SW 1271 (cell line): ENCODE measurements around the gene KDM3B.
"Not testable (repeated sequence)": the region's sequence is repeated elsewhere in the genome, so short reads cannot be mapped to it uniquely, and the experiment has no call there.

Experiments used
- DNase-seq, 2 experiments: peaks; one replicate each; lab custom pipeline; 2025; lab: John Stamatoyannopoulos, UW

Gene KDM3B, protein sequence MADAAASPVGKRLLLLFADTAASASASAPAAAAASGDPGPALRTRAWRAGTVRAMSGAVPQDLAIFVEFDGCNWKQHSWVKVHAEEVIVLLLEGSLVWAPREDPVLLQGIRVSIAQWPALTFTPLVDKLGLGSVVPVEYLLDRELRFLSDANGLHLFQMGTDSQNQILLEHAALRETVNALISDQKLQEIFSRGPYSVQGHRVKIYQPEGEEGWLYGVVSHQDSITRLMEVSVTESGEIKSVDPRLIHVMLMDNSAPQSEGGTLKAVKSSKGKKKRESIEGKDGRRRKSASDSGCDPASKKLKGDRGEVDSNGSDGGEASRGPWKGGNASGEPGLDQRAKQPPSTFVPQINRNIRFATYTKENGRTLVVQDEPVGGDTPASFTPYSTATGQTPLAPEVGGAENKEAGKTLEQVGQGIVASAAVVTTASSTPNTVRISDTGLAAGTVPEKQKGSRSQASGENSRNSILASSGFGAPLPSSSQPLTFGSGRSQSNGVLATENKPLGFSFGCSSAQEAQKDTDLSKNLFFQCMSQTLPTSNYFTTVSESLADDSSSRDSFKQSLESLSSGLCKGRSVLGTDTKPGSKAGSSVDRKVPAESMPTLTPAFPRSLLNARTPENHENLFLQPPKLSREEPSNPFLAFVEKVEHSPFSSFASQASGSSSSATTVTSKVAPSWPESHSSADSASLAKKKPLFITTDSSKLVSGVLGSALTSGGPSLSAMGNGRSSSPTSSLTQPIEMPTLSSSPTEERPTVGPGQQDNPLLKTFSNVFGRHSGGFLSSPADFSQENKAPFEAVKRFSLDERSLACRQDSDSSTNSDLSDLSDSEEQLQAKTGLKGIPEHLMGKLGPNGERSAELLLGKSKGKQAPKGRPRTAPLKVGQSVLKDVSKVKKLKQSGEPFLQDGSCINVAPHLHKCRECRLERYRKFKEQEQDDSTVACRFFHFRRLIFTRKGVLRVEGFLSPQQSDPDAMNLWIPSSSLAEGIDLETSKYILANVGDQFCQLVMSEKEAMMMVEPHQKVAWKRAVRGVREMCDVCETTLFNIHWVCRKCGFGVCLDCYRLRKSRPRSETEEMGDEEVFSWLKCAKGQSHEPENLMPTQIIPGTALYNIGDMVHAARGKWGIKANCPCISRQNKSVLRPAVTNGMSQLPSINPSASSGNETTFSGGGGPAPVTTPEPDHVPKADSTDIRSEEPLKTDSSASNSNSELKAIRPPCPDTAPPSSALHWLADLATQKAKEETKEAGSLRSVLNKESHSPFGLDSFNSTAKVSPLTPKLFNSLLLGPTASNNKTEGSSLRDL (N-terminal part only)

DNA sequence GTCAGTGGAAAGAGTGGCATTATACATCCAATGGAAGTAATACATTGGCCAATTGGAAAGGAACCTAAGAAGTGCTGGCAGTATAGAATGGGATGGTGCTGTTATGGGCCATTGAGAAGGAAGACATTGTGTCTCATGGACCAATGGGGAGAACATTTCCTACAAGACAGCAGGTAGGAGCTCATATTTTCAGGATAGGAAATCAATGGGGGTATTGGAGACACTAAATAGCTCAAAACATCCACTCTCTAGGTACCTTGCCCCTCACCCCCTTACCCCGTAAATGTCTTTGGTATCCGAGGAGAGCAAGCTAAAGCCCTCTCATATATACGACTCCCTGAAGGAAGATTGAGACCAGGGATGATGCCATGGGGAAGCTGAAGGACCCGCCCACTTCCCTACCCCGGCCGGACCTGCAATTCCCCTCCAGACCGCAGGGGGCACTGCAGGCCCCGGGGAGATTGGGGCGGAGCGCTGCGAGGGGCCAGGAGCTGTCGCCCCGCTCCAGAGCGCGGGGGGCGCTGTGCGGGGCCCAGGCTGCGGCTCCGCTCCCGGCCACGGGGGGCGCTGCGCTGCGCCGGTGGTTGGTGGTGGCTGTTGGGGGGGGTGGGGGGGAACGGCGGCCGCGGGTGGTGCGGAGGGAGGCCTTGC is at the start of gene KDM3B:
Gene KDM3B (plus strand): TSS at position 615 of the 651 bp plus-strand sequence. CDS start 111 bp downstream, outside the sequence.
- peak; percentile 81 to 86 for DNase-seq

DNA sequence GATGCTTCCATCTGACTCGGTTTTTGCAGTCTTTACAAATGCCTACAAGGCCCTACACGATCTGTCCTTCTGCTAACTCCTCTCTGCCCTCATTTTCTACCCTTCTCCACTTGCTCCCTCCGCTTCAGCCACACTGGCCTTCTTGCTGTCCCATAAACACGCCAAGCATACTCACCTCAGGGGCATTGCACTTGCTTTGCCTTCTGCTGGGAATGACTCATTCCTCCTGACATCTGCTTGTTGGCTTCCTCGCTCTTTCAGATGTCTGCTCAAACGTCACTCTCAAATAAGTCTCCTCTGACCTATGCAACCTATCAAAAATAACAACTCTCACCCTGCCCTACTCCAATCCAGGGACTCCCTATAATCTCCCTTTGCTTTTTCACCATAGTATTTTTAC is 49.1 kb upstream of the KDM3B start:
- DNase-seq: no peak

DNA sequence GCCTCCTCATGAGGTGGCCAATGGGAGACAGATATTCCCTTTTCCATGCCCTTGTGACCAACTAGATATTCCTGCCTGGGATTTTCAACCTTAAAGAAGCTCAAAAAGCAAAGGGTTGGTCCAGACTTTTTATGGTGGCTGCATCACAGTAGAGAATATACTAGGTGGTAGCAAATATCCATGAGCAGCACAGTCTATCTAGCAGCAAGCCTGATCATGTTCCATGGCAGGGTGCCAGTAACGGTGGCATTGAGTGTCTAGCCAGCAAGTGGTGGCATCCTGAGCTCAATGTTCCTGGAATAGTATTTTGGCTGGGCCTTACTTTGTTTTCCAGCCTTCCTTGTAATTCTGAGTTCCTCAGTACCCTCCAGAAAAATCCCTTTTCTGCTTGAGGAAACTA is 46.7 kb upstream of the KDM3B start:
- DNase-seq: no peak

DNA sequence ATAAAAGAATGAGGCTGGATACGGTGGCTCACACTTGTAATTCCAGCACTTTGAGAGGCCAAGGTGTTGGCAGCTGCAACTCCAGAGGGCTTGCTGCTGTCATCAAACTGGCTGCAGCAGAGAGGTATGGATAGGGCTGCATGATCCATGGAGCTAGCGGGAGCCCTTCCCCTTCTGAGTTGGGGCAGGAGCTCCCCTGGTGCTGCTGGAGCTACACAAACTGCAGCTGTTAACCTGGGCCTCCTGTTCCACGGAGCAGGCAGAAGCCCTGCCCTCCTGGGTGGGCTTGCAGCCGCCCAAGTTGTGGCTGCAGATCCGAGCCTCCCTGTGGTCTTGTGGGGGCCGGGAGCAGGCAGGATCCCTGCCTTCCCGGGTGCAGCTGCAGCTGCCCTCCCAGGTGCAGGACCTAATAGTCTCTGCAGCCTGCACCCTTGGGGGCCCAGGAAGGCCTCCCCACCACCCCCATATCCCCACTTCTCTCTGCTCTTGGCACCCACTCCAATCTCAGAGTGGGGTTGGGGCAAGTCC is 36.7 kb upstream of the KDM3B start:
- DNase-seq: no peak

DNA sequence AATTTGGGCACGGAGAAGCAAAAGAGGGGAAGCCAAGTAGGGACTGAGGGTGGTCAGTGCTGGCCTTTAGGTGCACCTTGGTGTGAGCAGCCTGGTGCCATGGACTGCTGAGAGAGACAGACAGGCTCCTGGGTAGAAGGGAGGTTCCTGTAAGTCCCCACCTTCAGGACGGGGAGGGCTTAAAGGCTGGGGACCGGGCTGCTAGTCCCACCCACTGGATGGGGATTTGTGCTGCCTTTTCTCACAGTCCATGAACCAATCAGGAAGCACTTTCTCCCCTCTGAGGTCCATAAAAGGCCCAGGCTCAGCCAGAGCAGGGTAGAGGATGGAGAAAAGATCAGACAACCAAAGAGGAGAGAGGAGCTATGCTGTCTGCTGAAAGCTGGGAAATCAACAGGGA is 36.1 kb upstream of the KDM3B start:
- no peak for DNase-seq

DNA sequence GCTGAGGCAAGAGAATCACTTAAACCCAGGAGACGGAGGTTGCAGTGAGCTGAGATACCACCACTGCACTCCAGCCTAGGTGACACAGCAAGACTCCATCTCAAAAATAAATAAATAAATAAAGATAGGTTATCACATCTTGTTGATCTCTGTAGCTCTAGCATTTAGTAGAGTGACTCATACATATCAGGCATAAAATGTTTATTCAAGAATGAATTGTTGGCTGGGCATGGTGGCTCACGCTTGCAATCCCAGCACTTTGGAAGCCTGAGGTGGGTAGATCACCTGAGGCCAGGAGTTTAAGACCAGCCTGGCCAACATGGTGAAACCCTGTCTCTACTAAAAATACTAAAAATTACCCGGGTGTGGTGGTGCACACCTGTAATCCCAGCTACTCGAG is 34.3 kb upstream of the KDM3B start:
- not testable (repeated sequence) for DNase-seq

DNA sequence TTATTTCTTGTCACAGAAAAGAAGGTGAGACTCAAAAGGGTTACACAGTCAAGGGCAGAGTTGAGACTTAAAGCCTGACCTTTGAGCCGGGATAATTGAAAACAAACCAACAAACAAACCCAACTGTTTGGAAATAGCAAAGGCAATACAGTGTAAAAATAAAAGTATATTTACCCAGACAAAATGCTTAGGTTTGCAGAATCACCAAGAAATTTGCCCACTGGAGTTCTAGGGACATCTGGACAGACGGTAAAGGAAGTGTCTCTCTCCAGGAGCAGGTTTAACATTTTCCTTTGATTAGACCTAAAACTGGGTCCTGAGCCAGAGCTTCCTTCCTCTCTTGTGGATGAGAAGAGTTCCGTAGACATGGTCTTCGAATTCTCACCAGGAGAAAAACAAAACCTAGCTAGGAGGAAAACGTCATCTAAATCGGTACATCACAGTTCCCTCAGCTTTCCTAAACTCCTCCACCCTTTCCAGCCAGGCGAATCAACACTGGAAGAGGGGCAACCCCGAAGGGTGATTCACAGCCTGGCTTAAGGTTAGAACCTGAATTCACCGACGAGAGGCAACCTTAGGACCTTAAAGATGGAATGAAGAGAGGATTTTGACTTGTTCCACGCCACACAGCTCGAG is 21.6 kb upstream of the KDM3B start:
- DNase-seq: peak in 1 of 2 experiments; percentile 27

DNA sequence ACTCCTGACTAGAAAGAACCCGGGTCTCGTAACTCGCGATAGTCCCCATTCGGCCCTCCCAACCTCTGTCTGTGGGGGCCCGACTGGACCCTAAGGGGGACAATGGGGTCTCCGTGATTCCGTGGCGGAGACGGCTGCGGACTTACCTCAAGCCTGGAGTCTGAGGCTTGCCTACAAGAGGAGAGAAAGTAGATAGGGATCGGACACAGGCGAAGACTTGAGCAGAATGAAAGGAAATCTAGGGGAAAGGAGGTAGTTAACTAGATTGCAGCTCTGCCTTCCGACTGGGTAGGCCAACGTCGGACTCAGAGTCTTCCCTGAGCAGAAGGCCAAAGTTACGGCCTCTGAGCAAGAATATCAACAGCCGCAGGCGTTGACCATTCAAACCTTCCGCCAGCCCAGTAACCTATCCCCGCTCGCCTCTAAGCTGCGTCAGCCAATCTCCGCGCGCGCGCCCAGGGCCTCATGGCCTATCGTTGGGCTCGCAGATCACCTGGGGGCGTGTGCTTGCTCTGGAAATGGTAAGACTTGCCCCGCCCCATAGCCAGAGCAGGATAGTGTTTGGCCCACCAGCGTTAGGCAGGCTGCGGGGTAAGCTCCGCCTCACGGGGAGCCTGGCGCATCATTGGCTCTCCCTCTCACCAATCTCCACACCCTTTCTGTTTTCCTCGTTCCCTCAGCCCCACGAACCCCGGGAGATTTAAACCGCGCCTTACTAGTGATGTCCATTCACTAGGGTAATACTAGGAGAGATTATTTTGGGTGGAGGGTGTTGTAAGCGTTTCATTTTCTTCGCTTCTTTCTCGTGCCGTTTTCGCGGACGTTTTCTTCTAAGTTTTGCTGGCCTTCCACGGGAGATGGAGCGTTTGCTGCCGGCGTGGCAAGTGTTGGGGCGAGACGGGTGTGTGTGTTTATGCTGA is 20.8 kb upstream of the KDM3B start, which contains the start of gene CDC25C:
Gene CDC25C (minus strand): TSS at position 356 of the 920 bp plus-strand sequence. CDS start 624 bp downstream, outside the sequence.
- peak; percentile 100 for DNase-seq

DNA sequence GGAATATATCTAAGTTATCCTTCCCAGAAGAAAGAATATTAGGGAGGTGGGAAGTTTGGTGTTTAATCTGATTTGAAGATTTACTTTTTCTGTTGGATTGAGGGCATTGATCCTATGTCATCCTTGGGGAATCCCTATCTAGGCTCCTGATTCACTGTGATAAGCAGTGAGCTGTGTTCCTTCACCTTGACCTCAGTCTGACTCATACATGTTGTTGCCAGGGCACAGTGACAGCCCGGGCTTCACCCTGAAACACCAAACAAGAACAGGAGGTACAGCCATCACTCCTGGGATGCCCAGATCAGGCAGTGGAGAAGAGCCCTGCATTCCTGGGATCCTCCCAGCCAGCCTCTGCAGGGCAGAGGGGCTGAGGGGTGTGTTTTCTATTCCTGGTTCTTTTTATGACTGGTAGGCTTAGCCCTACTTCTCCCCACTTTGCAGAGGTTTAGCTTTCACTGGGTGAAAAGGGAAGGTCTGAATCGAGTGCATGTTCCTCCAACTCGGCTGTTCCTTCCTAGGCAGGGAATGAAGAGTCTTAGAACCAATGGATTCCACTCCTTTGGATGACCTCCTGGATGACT is 17.5 kb upstream of the KDM3B start:
- DNase-seq: peak in 1 of 2 experiments; percentile 17

DNA sequence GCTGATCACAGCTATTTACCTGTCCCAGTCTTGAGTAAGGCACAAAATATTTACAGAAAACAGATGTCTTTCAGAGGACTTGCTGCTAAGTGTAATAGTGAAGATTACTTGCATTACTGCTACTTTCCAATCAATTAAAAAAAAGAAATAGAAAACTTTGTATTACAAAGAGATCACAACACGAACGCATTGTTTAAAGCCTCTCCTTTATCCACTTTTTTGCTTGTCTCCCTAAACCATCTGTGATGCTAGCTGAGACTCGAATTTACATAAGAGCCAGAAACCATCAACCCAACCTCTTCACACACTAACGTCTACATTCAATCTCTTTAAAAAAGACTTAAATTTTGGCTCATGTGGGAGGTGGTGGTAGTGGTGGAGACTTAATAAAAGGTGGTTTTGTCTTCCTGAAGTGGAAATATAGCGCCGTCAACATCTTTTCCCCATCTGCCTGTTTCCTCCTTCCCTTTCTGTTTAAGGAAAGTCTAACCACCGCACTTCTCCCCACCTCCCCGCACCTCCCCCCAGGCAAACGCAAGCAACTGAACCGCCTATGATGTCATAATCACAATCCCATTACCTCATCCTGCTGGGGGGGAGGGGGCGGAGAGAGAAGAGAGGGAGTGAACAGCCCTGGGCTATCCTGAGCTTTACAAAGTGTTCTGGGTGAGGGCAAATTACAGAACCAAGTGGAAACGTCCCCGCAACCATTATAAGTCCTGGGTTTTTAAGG is 15.4 kb upstream of the KDM3B start:
- no peak for DNase-seq

DNA sequence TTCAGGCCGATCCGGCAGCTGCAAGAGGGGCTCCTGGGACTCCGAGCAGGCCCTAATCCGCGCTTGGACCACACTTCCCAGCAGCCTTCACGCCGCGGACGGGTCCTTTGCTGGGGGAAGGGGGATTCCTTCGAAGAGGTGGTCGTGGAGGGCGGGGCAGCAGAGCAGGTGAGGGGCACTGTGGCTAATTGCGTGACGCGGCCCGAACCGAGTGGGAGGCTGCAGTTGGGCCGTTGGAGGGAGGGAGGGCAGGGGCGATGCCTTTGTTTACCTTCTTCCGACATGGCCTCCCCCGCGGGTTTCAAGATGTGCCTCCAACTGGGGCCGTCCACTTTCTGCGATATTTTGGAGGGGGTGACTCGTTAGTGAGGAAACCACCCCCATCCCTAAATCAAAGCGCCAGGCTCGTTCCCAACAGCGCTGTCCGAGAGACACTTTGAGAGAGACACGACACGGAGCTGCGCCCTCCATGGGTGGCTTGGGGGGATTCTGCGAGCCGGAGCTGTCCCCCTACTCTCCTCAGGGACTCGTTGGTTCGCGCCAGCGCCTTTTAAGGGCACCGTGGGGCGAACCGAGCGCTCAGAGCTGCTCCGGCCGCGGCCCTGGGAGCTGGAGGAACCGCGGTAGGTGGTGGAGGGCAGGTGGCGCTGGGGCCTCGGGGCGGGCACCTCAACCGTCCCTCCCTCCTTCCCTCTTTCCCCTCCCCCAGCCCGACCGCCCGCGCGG is 14.6 kb upstream of the KDM3B start, which contains the start of gene FAM53C:
Gene FAM53C (plus strand): TSS at position 582 of the 726 bp plus-strand sequence. CDS start 3,070 bp downstream, outside the sequence.
- peak; percentile 80 to 97 for DNase-seq

DNA sequence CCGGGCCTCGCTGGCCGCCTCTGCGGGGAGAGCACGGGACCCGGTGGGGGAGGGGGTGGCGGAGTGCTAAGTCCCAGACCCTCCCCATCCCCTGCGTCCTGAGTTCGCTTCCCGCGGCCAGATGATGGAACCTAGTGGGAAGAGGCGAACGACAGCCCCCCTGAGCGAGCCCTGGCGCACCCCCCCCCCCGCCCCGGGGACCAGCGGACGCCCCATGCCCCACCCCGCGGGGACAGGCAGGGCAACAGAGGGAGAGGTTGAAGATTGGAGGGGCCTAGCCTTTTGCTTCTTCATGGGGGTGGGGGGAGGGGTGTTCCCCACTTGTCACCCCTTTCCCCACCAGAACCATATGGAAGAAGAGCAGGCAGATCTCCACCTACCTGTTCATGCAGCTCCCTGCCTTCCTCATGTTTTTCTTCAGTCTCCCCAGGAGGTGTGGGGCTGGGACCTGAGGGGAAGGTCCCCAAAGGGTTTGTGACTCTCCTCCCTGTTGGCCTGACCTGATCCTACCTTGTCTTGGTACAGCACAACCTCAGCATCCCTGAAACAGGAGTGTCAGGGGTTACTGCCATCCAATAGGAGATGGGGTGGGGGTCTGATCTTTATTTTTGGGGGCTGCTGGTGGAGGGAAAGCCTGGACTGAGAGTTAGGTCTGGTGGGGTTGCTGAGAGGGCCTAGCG is 13.9 kb upstream of the KDM3B start:
- DNase-seq: no peak

DNA sequence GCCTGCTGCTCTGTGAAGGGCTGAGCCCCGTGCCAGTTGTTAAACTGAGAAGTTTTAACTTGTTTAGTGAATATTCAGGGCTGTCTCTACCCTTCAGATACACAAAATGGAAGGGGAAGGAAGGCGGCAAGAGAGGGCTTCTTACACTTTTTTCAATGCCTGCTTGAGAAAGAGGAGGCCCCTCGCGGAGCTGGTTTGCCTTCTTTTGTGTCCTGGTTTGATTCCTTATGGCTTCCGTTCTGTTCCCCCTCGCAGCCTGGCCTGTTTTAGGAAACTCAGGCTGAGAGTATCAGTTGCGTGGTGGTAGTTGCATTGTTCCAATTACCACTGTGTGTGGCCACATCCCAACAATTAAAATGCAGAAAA is 13.4 kb upstream of the KDM3B start:
- no peak for DNase-seq

DNA sequence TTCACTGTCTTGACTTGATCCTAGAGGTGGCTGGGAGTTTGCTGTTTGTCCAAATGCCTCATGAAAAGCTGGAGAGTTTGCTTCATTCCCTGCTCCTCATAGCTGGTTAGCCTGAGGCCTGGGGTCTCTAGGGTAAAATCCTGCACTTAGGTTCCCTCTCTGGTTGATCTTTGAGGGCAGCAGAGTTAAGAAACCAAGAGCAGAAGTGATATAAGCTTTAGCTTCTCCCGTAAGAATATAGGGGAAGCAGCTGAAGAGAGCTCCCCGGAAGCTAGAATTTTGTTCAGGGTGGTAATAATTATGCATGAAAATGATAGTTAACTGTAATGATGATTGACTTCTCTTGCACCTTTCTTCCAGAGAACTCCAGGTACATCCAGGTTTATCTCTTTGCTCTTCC is 13.0 kb upstream of the KDM3B start:
- no peak for DNase-seq

DNA sequence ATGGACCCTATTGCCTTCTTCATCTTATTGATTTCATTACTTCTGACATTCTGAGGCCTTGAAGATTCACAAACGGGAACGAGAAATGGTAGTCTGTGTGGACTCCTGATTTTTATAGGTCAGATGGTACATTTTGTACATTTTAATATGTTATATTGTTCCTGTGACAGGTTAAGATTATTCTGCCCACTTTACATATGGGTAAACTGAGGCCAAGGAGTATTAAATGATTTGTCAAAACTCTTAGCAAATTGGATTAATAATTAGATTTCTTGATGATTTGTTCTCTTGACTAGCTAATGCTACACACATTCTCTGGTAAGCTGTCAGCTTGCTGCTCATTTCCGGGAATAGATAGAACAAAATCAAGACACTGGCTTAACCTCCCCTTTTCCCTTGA is 12.5 kb upstream of the KDM3B start:
- DNase-seq: no peak

DNA sequence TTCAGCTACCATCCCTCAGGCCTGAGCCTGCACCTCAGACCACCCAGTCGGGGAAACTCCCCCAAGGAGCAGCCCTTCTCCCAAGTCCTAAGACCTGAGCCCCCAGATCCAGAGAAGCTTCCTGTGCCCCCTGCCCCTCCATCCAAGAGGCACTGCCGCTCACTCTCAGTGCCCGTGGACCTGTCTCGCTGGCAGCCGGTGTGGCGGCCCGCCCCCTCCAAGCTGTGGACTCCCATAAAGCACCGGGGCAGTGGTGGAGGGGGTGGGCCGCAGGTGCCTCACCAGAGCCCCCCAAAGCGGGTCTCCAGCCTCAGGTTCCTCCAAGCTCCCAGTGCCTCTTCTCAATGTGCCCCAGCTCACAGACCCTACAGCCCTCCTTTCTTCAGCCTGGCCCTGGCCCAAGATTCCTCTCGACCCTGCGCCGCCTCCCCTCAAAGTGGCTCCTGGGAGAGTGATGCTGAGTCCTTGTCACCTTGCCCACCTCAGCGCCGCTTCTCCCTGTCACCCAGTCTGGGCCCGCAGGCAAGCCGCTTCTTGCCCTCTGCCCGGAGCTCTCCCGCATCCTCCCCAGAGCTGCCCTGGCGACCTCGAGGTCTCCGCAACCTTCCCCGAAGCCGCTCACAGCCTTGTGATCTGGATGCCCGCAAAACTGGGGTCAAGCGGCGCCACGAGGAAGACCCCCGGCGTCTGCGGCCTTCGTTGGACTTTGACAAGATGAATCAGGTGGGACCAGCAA is 7.4 kb upstream of the KDM3B start:
- DNase-seq: no peak
